IPS-18a (cell line): ENCODE results near the gene SGMS2.

Source experiments
- H3K27ac ChIP-seq: one replicate; pipeline ENCODE4 v1.5.1; 2013; ENCODE audit warnings: low read length
- H3K27me3 ChIP-seq: one replicate; pipeline ENCODE4 v1.6.1; 2013; ENCODE audit warnings: mild to moderate bottlenecking, low read length; ENCODE audit not compliant: control insufficient read depth, insufficient read depth
- H3K36me3 ChIP-seq: one replicate; pipeline ENCODE4 v1.6.1; 2013; ENCODE audit warnings: low read depth, low read length; ENCODE audit not compliant: control insufficient read depth
- H3K4me1 ChIP-seq: one replicate; pipeline ENCODE4 v1.6.1; 2013; ENCODE audit warnings: low read depth, low read length; ENCODE audit not compliant: control insufficient read depth
- H3K4me3 ChIP-seq: one replicate; pipeline ENCODE4 v1.5.1; 2013; ENCODE audit warnings: low read length
- H3K9ac ChIP-seq: one replicate; pipeline ENCODE4 v1.6.1; 2013; ENCODE audit warnings: mild to moderate bottlenecking, low read length, moderate library complexity
- H3K9me3 ChIP-seq: one replicate; pipeline ENCODE4 v1.6.1; 2013; ENCODE audit warnings: low read depth, low read length; ENCODE audit not compliant: control insufficient read depth

Gene SGMS2

GRCh38 chr4:107951551-107951950 is 126.8 kb downstream of the SGMS2 start:
- no peak overlapping the region for H3K9ac ChIP-seq
- no peaks in the 10 kb centered on the region for H3K27me3 ChIP-seq
- peaks cover 13% of the 10 kb centered on the region for H3K36me3 ChIP-seq
- H3K4me3 ChIP-seq, result no peak overlapping the region
- peaks cover 4% of the 10 kb centered on the region for H3K9me3 ChIP-seq
- no peak overlapping the region for H3K27ac ChIP-seq
- H3K4me1 ChIP-seq, result no peaks in the 10 kb centered on the region

- no peaks in the 10 kb centered on the region for H3K27me3 ChIP-seq
- H3K36me3 ChIP-seq, result no peaks in the 10 kb centered on the region
- no peak overlapping the region for H3K4me3 ChIP-seq
- no peak overlapping the region for H3K9ac ChIP-seq
- no peak overlapping the region for H3K27ac ChIP-seq
- H3K4me1 ChIP-seq, result no peaks in the 10 kb centered on the region
- H3K9me3 ChIP-seq, result peaks cover 4% of the 10 kb centered on the region
Observed at GRCh38 chr4:107956011-107956410, 131.3 kb downstream of the SGMS2 start.
